ENCODE data around the gene SND1.
A peak's percentile ranks its signal among the peaks of the same experiment; 100 is the strongest.
"Not testable (repeated sequence)": the region's sequence is repeated elsewhere in the genome, so short reads cannot be mapped to it uniquely, and the experiment has no call there.

Gene SND1

GRCh38 chr7:127653396-127653795 is 1.4 kb downstream of the SND1 start:
- no peak for DNase-seq

GRCh38 chr7:127654404-127655394 is 2.7 kb downstream of the SND1 start:
- DNase-seq, result peak; percentile 27

- no peak for DNase-seq
Observed at GRCh38 chr7:127655720-127656119, 3.7 kb downstream of the SND1 start.

- DNase-seq, result no peak
Observed at GRCh38 chr7:127657500-127657899, 5.5 kb downstream of the SND1 start.

- no peak for DNase-seq
Observed at GRCh38 chr7:127658970-127659630, 7.1 kb downstream of the SND1 start.

GRCh38 chr7:127665922-127666321 is 13.9 kb downstream of the SND1 start:
- no peak for DNase-seq

GRCh38 chr7:127666602-127667001 is 14.6 kb downstream of the SND1 start:
- no peak for DNase-seq

GRCh38 chr7:127667017-127667670 is 15.2 kb downstream of the SND1 start:
- DNase-seq, result peak; percentile 73

- peak; percentile 34 for DNase-seq
Observed at GRCh38 chr7:127667759-127668530, 16.0 kb downstream of the SND1 start.

GRCh38 chr7:127671341-127671740 is 19.3 kb downstream of the SND1 start:
- DNase-seq, result no peak

- peak; percentile 9 for DNase-seq
Observed at GRCh38 chr7:127673902-127674301, 21.9 kb downstream of the SND1 start.

GRCh38 chr7:127674361-127674760 is 22.4 kb downstream of the SND1 start:
- DNase-seq, result no peak

GRCh38 chr7:127674923-127675322 is 22.9 kb downstream of the SND1 start:
- not testable (repeated sequence) for DNase-seq

GRCh38 chr7:127675721-127676120 is 23.7 kb downstream of the SND1 start:
- no peak for DNase-seq

- no peak for DNase-seq
Observed at GRCh38 chr7:127677433-127678230, 25.6 kb downstream of the SND1 start.

GRCh38 chr7:127678337-127678736 is 26.3 kb downstream of the SND1 start:
- DNase-seq, result no peak

GRCh38 chr7:127678947-127679346 is 27.0 kb downstream of the SND1 start:
- DNase-seq, result peak; percentile 60

GRCh38 chr7:127680983-127681382 is 29.0 kb downstream of the SND1 start:
- DNase-seq, result no peak

- DNase-seq, result no peak
Observed at GRCh38 chr7:127682140-127682539, 30.1 kb downstream of the SND1 start.

GRCh38 chr7:127683776-127684681 is 32.0 kb downstream of the SND1 start:
- DNase-seq, result peak; percentile 49
